HepG2 (cell line): ENCODE data around the gene HACD1. TPM values are rescaled to one million over a fixed set of nuclear protein-coding genes. Genes with fewer than 3 reads are reported as not detected.
A peak's percentile ranks its signal among the peaks of the same experiment; 100 is the strongest.

Experiments
- JARID2 ChIP-seq: sonication (generic); formaldehyde crosslinking; IDR thresholded peaks from 2 replicates; pipeline ENCODE4 v1.8.1; 2023; ENCODE audit warnings: missing genetic modification reagents, inconsistent platforms; ENCODE audit not compliant: insufficient replicate concordance
- MIXL1 ChIP-seq: IDR thresholded peaks from 2 replicates; pipeline ENCODE4 v1.6.1; 2016
- NFE2L2 ChIP-seq: fragments of 150-350 bp; IDR thresholded peaks from 2 replicates; pipeline ENCODE4 v1.6.1; 2014; ENCODE audit warnings: low read length
- NFKB2 ChIP-seq: sonication (generic); formaldehyde crosslinking; IDR thresholded peaks from 2 replicates; pipeline ENCODE4 v1.4.0; 2020; ENCODE audit warnings: missing genetic modification reagents, borderline replicate concordance
- RXRA ChIP-seq: sonication (generic); formaldehyde crosslinking; IDR thresholded peaks from 2 replicates; pipeline ENCODE4 v1.5.1; 2020; ENCODE audit warnings: missing genetic modification reagents
- SP1 ChIP-seq, 2 experiments: fragments of 450-650 bp in 1 of 2; sonication (generic) in 1 of 2; formaldehyde crosslinking in 1 of 2; IDR thresholded peaks; 2 replicates each; pipeline versions ENCODE4 v1.4.0 to v1.6.1; 2016 to 2020; ENCODE audit warnings: missing genetic modification reagents in 1 of 2
- TCF12 ChIP-seq, 2 experiments: fragments of 450-650 bp in 1 of 2; sonication (generic) in 1 of 2; formaldehyde crosslinking in 1 of 2; IDR thresholded peaks; 2 replicates each; pipeline versions ENCODE4 v1.6.1 to v1.8.0; 2017 to 2022; ENCODE audit warnings: antibody characterized with exemption in 1 of 2, mild to moderate bottlenecking in 1 of 2, missing genetic modification reagents in 1 of 2, moderate library complexity in 1 of 2
- TERF1 ChIP-seq: sonication (generic); formaldehyde crosslinking; IDR thresholded peaks from 2 replicates; pipeline ENCODE4 v1.8.0; 2022; ENCODE audit warnings: mild to moderate bottlenecking, missing genetic modification reagents, moderate library complexity
- ZBTB49 ChIP-seq: sonication (generic); formaldehyde crosslinking; IDR thresholded peaks from 2 replicates; pipeline ENCODE4 v1.4.0; 2020; ENCODE audit warnings: missing genetic modification reagents, borderline replicate concordance
- ZBTB7A ChIP-seq: sonication (generic); formaldehyde crosslinking; IDR thresholded peaks from 2 replicates; pipeline ENCODE4 v1.8.0; 2022; ENCODE audit warnings: mild to moderate bottlenecking, missing genetic modification reagents
- ZFP36 ChIP-seq: fragments of 150-350 bp; IDR thresholded peaks from 2 replicates; pipeline ENCODE4 v1.6.1; 2018; ENCODE audit warnings: borderline replicate concordance, low read length, low read depth; ENCODE audit not compliant: partially characterized antibody
- ZNF232 ChIP-seq: sonication (generic); formaldehyde crosslinking; IDR thresholded peaks from 2 replicates; pipeline ENCODE4 v1.4.0; 2020; ENCODE audit warnings: missing genetic modification reagents, borderline replicate concordance
- ZNF263 ChIP-seq: sonication (generic); formaldehyde crosslinking; IDR thresholded peaks from 2 replicates; pipeline ENCODE4 v1.4.0; 2020; ENCODE audit warnings: missing genetic modification reagents
- ZNF577 ChIP-seq: sonication (generic); formaldehyde crosslinking; IDR thresholded peaks from 2 replicates; pipeline ENCODE4 v1.4.0; 2020; ENCODE audit warnings: mild to moderate bottlenecking, low read depth, missing genetic modification reagents, borderline replicate concordance
- ZNF615 ChIP-seq: sonication (generic); formaldehyde crosslinking; IDR thresholded peaks from 2 replicates; pipeline ENCODE4 v1.5.0; 2020; ENCODE audit warnings: mild to moderate bottlenecking, missing genetic modification reagents, borderline replicate concordance
- ZNF775 ChIP-seq: sonication (generic); formaldehyde crosslinking; IDR thresholded peaks from 2 replicates; pipeline ENCODE4 v1.4.0; 2020; ENCODE audit warnings: missing genetic modification reagents, mild to moderate bottlenecking, moderate library complexity, borderline replicate concordance
- ZNF777 ChIP-seq: sonication (generic); formaldehyde crosslinking; IDR thresholded peaks from 2 replicates; pipeline ENCODE4 v1.4.0; 2020; ENCODE audit warnings: missing genetic modification reagents
- polyA plus RNA-seq, 8 experiments: library from polyadenylated mRNA; depleted of rRNA in 3 of 8; stranded (reverse) in 7 of 8; unstranded in 1 of 8; fragments of >200 nt; fragmentation: Illumina TruSeq in 4 of 8; extraction: Trizol in 4 of 8; gene quantifications; 2 replicates each; pipeline versions ENCODE4 v1.2.1 to v1.2.3, GENCODE V29; 2011 to 2016; ENCODE audit warnings: low read depth in 4 of 8, missing spikeins in 1 of 8, mixed read lengths in 1 of 8; ENCODE audit not compliant: insufficient read depth in 1 of 8
- total RNA-seq, 5 experiments: library from RNA; depleted of rRNA; stranded (reverse); fragments of >200 nt; fragmentation: Illumina TruSeq; extraction: Trizol; gene quantifications; 2 replicates each; pipeline ENCODE4 v1.2.3, GENCODE V29; 2016; ENCODE audit warnings: low read depth in 1 of 5
- TF ChIP-seq, protein P1 (sequence below): sonication (generic); formaldehyde crosslinking; IDR thresholded peaks from 2 replicates; pipeline ENCODE4 v1.8.0; 2022; ENCODE audit warnings: missing genetic modification reagents, mild to moderate bottlenecking, moderate library complexity, borderline replicate concordance
- TF ChIP-seq, protein P2 (sequence below): sonication (generic); formaldehyde crosslinking; IDR thresholded peaks from 2 replicates; pipeline ENCODE4 v1.5.1; 2020; ENCODE audit warnings: missing genetic modification reagents, mild to moderate bottlenecking, borderline replicate concordance

Gene HACD1
- total and polyA plus RNA-seq, 2 of the 13 experiments (the other 11 are each of a cell fraction or from before 2014, with no cell fraction given): 43.4 to 47.6 TPM

- no peak; the same call in none of the 2 replicates for TF ChIP-seq ZNF777 (CRISPR knock-in tag)
- TF ChIP-seq ZNF775 (CRISPR knock-in tag): no peak
- TF ChIP-seq TCF12 (IDR thresholded peaks at IDR 0.05): no peak
- no peak for TF ChIP-seq TCF12 (CRISPR knock-in tag; IDR thresholded peaks at IDR 0.05)
- 0 out of 2 replicates have a peak, but pooled peaks have one; percentile 29 for TF ChIP-seq ZNF263 (CRISPR knock-in tag)
- no peak for TF ChIP-seq ZNF577 (CRISPR knock-in tag)
- no peak for TF ChIP-seq MIXL1 (CRISPR knock-in tag)
- peak; percentile 50; the same call in 1 of the 2 replicates for TF ChIP-seq NFKB2 (CRISPR knock-in tag)
- TF ChIP-seq ZFP36: no peak
- TF ChIP-seq TERF1 (CRISPR knock-in tag): no peak
- TF ChIP-seq, protein P1, sequence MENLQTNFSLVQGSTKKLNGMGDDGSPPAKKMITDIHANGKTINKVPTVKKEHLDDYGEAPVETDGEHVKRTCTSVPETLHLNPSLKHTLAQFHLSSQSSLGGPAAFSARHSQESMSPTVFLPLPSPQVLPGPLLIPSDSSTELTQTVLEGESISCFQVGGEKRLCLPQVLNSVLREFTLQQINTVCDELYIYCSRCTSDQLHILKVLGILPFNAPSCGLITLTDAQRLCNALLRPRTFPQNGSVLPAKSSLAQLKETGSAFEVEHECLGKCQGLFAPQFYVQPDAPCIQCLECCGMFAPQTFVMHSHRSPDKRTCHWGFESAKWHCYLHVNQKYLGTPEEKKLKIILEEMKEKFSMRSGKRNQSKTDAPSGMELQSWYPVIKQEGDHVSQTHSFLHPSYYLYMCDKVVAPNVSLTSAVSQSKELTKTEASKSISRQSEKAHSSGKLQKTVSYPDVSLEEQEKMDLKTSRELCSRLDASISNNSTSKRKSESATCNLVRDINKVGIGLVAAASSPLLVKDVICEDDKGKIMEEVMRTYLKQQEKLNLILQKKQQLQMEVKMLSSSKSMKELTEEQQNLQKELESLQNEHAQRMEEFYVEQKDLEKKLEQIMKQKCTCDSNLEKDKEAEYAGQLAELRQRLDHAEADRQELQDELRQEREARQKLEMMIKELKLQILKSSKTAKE (CRISPR knock-in tag): no peak
- TF ChIP-seq ZNF615: no peak
- no peak for TF ChIP-seq ZBTB7A
- TF ChIP-seq ZBTB49 (CRISPR knock-in tag): no peak
- no peak for TF ChIP-seq ZNF232
- no peak for TF ChIP-seq JARID2 (CRISPR knock-in tag)
- TF ChIP-seq SP1 (IDR thresholded peaks at IDR 0.05): no peak
- TF ChIP-seq SP1 (CRISPR knock-in tag; IDR thresholded peaks at IDR 0.05): no peak
- TF ChIP-seq, protein P2, sequence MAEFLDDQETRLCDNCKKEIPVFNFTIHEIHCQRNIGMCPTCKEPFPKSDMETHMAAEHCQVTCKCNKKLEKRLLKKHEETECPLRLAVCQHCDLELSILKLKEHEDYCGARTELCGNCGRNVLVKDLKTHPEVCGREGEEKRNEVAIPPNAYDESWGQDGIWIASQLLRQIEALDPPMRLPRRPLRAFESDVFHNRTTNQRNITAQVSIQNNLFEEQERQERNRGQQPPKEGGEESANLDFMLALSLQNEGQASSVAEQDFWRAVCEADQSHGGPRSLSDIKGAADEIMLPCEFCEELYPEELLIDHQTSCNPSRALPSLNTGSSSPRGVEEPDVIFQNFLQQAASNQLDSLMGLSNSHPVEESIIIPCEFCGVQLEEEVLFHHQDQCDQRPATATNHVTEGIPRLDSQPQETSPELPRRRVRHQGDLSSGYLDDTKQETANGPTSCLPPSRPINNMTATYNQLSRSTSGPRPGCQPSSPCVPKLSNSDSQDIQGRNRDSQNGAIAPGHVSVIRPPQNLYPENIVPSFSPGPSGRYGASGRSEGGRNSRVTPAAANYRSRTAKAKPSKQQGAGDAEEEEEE (CRISPR knock-in tag): no peak; the same call in 1 of the 2 replicates
- TF ChIP-seq NFE2L2: no peak
- no peak; the same call in 1 of the 2 replicates for TF ChIP-seq RXRA (CRISPR knock-in tag)
Observed at GRCh38 chr10:17643755-17644484, 26.7 kb upstream of the HACD1 start, which contains the start of gene STAM (continued).
